Stimulated activated CD8-positive, alpha-beta memory T cell treated with anti-CD3 and anti-CD28 coated beads, Interleukin-15, amount 100 ng/mL, for 24 hours (primary cell): Measurements from ENCODE around the gene PROB1.
"Not testable (repeated sequence)": the region's sequence is repeated elsewhere in the genome, so short reads cannot be mapped to it uniquely, and the experiment has no call there.

Source experiments
- DNase-seq: peaks from one replicate; pipeline ENCODE4 v3.0.0-alpha.2; 2020; ENCODE audit warnings: low read depth

The PROB1 gene

DNA sequence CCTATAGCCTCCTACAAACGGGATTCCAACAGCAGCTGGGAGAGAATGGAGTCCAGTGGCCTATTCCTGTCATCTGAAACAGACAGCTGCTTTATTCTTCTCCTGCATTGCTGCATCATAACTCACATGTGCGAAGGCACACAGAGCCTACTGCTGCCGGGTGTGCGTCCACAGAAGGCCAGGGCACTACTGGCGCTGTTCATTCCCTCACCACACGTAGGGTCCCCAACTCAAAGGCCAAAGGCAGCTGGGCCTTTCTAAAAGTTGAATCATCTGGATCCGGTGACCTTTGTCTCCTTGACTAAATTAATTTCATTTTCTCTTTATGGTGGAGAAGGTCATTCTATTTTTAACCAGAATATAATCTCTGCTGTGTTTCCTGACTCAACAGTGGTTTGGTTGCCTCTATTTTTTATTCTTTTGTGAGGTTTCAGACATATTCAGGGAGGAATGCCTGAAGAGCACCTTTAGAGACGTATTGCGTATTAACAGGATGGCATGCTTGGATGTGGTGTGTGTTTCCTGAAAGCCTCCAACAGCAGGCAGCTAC lies 19.8 kb upstream of the PROB1 start:
- no peak for DNase-seq

- DNase-seq, result no peak
Measured at GRCh38 chr5:139413963-139414362, 19.1 kb upstream of the PROB1 start.

DNA sequence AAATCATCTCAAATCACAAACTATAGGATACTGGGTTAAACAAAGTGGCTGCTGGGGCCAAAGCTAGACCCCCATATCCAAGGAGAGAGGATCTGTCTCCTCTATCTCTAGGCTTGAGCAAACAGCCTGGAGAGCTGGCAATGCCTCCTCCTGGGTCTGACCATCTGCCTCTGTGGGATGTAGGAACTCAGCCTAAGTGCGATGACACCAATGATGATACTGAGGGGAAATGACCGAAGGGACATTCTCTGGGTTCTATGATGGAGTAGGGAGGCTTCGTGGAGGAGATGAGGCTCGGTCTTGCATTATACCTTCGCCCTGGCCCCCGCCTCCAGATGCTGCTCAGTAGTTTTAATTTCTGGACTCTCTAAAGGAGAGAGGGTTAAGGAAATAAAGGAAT lies 18.2 kb upstream of the PROB1 start:
- DNase-seq, result no peak

DNA sequence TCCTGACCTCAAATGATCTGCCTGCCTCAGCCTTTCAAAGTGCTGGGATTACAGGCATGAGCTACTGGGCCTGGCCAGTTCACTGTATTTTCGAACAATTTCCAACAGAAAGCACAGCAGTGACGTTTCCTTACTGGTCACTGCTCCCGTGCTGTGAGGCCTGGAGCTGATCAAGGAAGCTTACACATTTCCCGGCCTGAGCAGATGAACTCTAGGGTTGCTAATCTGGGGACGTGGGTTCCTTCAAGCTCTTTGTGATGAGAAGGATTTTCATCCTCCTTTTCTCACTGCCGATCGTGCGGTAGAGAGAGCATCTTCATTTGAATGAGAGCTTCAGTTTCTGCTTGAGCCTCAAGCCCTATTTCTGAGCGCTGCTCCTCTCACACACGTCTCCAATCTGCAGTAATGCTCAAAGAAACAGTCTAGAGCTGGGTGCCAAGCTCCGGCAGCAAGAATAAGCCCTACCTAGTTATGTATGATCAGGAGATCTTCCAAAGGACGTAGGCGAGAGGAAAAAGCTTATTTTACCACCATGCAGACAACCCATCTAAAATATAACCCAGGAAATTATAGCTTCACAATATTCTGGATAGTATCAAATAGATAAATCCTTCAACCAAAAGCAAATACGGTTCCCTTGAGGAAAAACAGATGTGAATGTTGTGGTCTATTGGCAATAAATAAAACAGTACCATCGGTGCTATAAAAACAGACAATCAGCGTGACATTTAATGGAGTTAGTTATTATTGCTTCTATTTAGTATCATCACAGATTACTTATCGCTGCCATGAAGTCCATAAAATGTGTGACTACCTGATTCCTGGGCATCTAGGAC lies 16.3 kb upstream of the PROB1 start:
- DNase-seq, result no peak

GRCh38 chr5:139410121-139410992 lies 15.5 kb upstream of the PROB1 start:
- DNase-seq, result no peak

GRCh38 chr5:139409116-139409515 lies 14.2 kb upstream of the PROB1 start:
- DNase-seq, result not testable (repeated sequence)

GRCh38 chr5:139408191-139408590 lies 13.3 kb upstream of the PROB1 start:
- DNase-seq, result no peak

DNA sequence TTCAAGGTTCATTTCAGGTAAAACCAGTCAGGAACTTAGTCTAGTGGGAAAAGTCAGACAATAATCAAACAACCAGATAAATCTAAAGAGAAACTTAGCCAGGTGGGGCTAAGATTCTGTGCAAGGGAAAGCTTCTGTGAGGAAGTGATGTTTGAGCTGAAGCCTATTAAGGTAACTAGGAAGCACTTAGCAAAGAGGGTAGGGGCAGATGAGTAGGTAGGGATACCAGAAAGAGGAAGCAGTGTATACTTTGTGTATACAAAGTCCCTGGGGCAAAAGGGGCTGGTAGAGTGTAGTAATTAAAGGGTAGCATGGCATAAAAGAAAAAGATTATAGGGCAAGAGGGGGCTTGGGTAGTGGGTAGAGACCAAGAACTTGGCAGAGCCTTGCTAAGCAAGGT lies 12.6 kb upstream of the PROB1 start:
- DNase-seq, result no peak

GRCh38 chr5:139406963-139407362 lies 12.1 kb upstream of the PROB1 start:
- DNase-seq, result no peak

- DNase-seq, result no peak
Measured at GRCh38 chr5:139404484-139404840, 9.6 kb upstream of the PROB1 start.

- peak; percentile 90 for DNase-seq
Measured at GRCh38 chr5:139403787-139404483, 9.0 kb upstream of the PROB1 start, which contains the start of gene SPATA24. Gene SPATA24, minus strand, starts transcription at chr5:139404089. Its CDS starts 29 bp downstream, at chr5:139404060.

DNA sequence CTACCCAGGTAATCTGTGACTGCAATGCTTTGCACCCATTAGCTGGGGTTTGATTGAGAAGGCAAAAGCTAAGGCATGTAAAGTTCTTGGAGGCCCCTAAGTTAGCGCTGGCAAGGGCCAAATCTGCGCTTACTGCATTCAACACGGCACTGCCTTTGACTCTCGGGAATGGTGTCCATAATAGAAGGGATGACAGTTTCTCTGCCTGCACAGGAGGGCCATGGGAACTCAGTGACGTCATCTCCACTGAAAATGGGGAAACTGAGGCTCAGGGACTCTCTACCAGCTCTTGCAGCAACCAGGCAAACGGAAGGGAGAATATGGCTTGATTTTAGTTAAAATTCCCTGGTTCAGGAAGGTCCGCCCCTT lies 8.5 kb upstream of the PROB1 start:
- DNase-seq, result no peak

DNA sequence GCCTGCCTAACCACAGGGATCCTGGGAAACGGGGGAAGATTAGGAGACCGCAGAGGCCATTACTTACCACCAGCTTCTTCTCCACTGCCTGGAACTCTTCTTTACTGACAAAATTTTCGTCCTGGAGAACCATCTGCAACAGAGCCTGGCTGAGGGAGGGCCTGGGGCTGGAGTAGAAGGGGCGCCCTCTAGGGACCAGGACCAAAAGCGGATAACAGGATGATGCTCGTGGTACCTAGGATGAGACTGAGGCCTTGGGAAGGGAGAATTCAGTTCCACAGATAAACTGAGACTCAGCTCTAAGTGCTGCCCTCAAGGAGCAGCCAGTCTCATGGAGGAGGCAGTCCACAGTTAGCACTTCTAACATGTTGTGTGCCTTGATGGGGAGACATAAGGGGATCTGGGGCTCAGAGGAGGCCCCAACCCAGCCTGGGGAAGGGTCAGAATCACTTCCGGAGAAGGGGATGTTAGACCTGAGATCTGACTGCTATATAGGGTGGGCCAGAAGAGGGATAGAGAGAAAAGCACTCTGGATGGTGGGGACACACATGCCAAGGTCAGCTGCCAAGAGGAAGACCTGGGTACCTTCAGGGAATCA lies 7.8 kb upstream of the PROB1 start:
- DNase-seq, result no peak

DNA sequence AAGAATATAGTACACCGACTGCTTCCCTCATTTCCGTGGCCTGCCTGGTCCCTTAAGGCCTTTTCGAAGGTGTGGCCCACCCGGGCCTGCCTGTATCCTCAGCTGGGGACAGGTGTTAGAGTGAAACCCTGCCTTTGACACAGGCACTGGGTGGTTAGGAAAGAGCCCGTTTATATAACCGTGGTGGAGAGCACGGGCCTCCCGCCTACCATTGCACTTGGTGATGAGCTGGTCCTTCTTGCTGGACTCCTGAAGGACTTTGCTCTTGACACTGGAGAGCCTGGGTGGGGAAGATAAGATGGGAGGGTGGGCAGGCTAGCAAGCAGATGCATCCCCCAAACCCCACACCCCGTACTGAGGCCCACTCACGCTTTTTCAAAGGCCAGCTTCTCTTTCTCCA lies 6.6 kb upstream of the PROB1 start:
- no peak for DNase-seq

GRCh38 chr5:139399501-139400121 lies 4.7 kb upstream of the PROB1 start:
- no peak for DNase-seq

- DNase-seq, result no peak
Measured at GRCh38 chr5:139397921-139398320, 3.0 kb upstream of the PROB1 start.

- no peak for DNase-seq
Measured at GRCh38 chr5:139396691-139397090, 1.8 kb upstream of the PROB1 start.

GRCh38 chr5:139395844-139396640 lies 1.1 kb upstream of the PROB1 start:
- no peak for DNase-seq

DNA sequence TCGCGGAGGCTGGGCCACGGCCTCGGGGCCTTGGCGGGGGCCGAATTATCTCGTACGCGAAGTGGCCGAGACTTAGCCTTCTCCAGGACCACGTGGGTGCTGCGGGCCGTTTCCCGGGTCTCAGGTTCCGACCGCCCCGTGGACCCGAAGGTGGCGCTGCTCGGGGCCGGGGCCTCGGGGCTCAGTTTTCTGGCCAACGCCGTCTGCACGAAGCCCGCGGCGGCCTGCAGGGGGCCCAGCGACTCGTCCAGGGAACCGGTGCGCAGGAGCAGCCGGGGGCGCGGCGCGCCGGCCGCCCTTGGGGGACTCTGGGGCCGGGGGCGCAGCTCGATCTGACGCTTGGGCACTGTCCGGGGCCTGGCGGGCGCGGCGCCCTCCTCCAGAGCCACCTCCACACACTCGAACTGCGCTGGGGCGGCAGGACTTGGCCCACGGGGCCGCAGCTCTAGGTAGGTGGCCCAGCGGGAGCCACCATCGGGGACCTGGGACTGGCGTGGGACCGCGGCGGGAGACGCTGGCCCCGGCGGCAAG lies 716 bp downstream of the PROB1 start:
- DNase-seq, result no peak

GRCh38 chr5:139393497-139394122 lies 1.3 kb downstream of the PROB1 start:
- no peak for DNase-seq
